K562 (cell line): ENCODE data around the gene PNPLA7. TPM values are rescaled to one million over a fixed set of nuclear protein-coding genes. Genes with fewer than 3 reads are reported as not detected.

Experiments
- CTCF ChIP-seq, 3 experiments: IDR thresholded peaks in 2 of 3; conservative IDR thresholded peaks in 1 of 3; 2 replicates each; pipeline ENCODE4 v1.5.1; 2011 to 2012; ENCODE audit warnings: low read length in 3 of 3, mild to moderate bottlenecking in 3 of 3, control low read depth in 2 of 3, improper control_type of control experiment in 1 of 3, inconsistent platforms in 1 of 3, low read depth in 1 of 3, mixed read lengths in 1 of 3, moderate library complexity in 1 of 3; ENCODE audit not compliant: insufficient read depth in 2 of 3
- EGR1 ChIP-seq: fragments of 450-650 bp; conservative IDR thresholded peaks from 2 replicates; pipeline ENCODE4 v1.6.1; 2017; ENCODE audit warnings: mild to moderate bottlenecking
- EP400 ChIP-seq: fragments of 450-650 bp; IDR thresholded peaks from 2 replicates; pipeline ENCODE4 v1.6.1; 2017; ENCODE audit warnings: antibody characterized with exemption, mild to moderate bottlenecking, moderate library complexity
- FOXA3 ChIP-seq, 2 experiments: fragments of 450-650 bp in 1 of 2; sonication (generic) in 1 of 2; formaldehyde crosslinking; IDR thresholded peaks in 1 of 2; conservative IDR thresholded peaks in 1 of 2; 2 replicates each; pipeline versions ENCODE4 v1.4.0 to v1.8.0; 2020 to 2022; ENCODE audit warnings: mild to moderate bottlenecking in 2 of 2, missing genetic modification reagents in 1 of 2
- HMGN3 ChIP-seq: IDR thresholded peaks from 2 replicates; pipeline ENCODE4 v1.6.1; 2011; ENCODE audit warnings: borderline replicate concordance, low read depth, mild to moderate bottlenecking, mixed read lengths, low read length; ENCODE audit not compliant: insufficient read length; ENCODE audit errors: extremely low read depth
- MLX ChIP-seq, 2 experiments: fragments of 450-650 bp in 1 of 2; sonication (generic) in 1 of 2; formaldehyde crosslinking; conservative IDR thresholded peaks; 2 replicates each; pipeline versions ENCODE4 v1.4.0 to v1.8.1; 2020 to 2022; ENCODE audit warnings: mild to moderate bottlenecking in 1 of 2, missing genetic modification reagents in 1 of 2
- SMC3 ChIP-seq: conservative IDR thresholded peaks from 2 replicates; pipeline ENCODE4 v1.6.1; 2011; ENCODE audit warnings: low read depth, low read length, improper control_type of control experiment; ENCODE audit not compliant: insufficient read depth
- TFAP4 ChIP-seq: sonication (generic); formaldehyde crosslinking; IDR thresholded peaks from 2 replicates; pipeline ENCODE4 v1.8.0; 2022; ENCODE audit warnings: missing genetic modification reagents, mild to moderate bottlenecking, moderate library complexity, borderline replicate concordance
- USF1 ChIP-seq: sonication (generic); formaldehyde crosslinking; IDR thresholded peaks from 2 replicates; pipeline ENCODE4 v1.9.0; 2022; ENCODE audit warnings: mild to moderate bottlenecking, missing genetic modification reagents
- ZBTB33 ChIP-seq: sonication (generic); formaldehyde crosslinking; IDR thresholded peaks from 2 replicates; pipeline ENCODE4 v1.8.1; 2023; ENCODE audit warnings: mild to moderate bottlenecking, missing genetic modification reagents
- ZFX ChIP-seq: sonication (generic); formaldehyde crosslinking; IDR thresholded peaks from 2 replicates; pipeline ENCODE4 v1.8.0; 2022; ENCODE audit warnings: mild to moderate bottlenecking, missing genetic modification reagents, moderate library complexity
- ZNF263 ChIP-seq: sonication (generic); formaldehyde crosslinking; IDR thresholded peaks from 2 replicates; pipeline ENCODE4 v1.8.0; 2022; ENCODE audit warnings: mild to moderate bottlenecking, missing genetic modification reagents, borderline replicate concordance
- polyA plus RNA-seq, 8 experiments: library from polyadenylated mRNA; depleted of rRNA in 4 of 8; stranded (reverse) in 5 of 8; unstranded in 3 of 8; fragments of >200 nt; fragmentation: Nextera tagmentation in 2 of 8; fragmentation: Illumina TruSeq in 1 of 8; extraction: Ambion mirVana in 2 of 8; extraction: Trizol in 1 of 8; gene quantifications; 2 replicates each; pipeline versions ENCODE4 v1.2.1 to v1.2.3, GENCODE V29; 2011 to 2014; ENCODE audit warnings: inconsistent platforms in 1 of 8, missing spikeins in 1 of 8
- total RNA-seq, 7 experiments: library from RNA; depleted of rRNA in 6 of 7; stranded (reverse); fragments of >200 nt in 6 of 7; fragmentation: Illumina TruSeq in 2 of 7; extraction: Trizol in 2 of 7; gene quantifications; 2 replicates each; pipeline versions ENCODE4 v1.2.1 to v1.2.3, GENCODE V29; 2011 to 2021; ENCODE audit warnings: low replicate concordance in 1 of 7
- TF ChIP-seq, protein P1 (sequence below): fragments of 450-650 bp; IDR thresholded peaks from 2 replicates; pipeline ENCODE4 v1.6.1; 2017; ENCODE audit warnings: antibody characterized with exemption, mild to moderate bottlenecking

Gene PNPLA7
- total and polyA plus RNA-seq, 9 of the 15 experiments (the other 6 are each of a cell fraction or from before 2014, with no cell fraction given) = 0.01 to 0.85 (median 0.19) TPM; not detected in 1

GRCh38 chr9:137534256-137535119 lies 15.7 kb downstream of the PNPLA7 start (continued):
- TF ChIP-seq, protein P1, sequence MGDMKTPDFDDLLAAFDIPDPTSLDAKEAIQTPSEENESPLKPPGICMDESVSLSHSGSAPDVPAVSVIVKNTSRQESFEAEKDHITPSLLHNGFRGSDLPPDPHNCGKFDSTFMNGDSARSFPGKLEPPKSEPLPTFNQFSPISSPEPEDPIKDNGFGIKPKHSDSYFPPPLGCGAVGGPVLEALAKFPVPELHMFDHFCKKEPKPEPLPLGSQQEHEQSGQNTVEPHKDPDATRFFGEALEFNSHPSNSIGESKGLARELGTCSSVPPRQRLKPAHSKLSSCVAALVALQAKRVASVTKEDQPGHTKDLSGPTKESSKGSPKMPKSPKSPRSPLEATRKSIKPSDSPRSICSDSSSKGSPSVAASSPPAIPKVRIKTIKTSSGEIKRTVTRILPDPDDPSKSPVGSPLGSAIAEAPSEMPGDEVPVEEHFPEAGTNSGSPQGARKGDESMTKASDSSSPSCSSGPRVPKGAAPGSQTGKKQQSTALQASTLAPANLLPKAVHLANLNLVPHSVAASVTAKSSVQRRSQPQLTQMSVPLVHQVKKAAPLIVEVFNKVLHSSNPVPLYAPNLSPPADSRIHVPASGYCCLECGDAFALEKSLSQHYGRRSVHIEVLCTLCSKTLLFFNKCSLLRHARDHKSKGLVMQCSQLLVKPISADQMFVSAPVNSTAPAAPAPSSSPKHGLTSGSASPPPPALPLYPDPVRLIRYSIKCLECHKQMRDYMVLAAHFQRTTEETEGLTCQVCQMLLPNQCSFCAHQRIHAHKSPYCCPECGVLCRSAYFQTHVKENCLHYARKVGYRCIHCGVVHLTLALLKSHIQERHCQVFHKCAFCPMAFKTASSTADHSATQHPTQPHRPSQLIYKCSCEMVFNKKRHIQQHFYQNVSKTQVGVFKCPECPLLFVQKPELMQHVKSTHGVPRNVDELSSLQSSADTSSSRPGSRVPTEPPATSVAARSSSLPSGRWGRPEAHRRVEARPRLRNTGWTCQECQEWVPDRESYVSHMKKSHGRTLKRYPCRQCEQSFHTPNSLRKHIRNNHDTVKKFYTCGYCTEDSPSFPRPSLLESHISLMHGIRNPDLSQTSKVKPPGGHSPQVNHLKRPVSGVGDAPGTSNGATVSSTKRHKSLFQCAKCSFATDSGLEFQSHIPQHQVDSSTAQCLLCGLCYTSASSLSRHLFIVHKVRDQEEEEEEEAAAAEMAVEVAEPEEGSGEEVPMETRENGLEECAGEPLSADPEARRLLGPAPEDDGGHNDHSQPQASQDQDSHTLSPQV = peak; percentile 82
- TF ChIP-seq ZFX (CRISPR knock-in tag) (peak; percentile 43; the same call in 1 of the 2 replicates), EGR1 (no peak), FOXA3 (CRISPR knock-in tag; conservative IDR thresholded peaks at IDR 0.05 in 1 of 2, IDR thresholded peaks at IDR 0.05 in 1 of 2) (0 out of 4 replicates have a peak, but pooled peaks of 1 of the 2 experiments have one; percentile 15), MLX (CRISPR knock-in tag; conservative IDR thresholded peaks at IDR 0.05) (no peak), ZBTB33 (CRISPR knock-in tag) (0 out of 2 replicates have a peak, but pooled peaks have one; percentile 32), USF1 (CRISPR knock-in tag) (peak; percentile 95), EP400 (peak; percentile 73), HMGN3 (no peak), CTCF (IDR thresholded peaks at IDR 0.05 in 2 of 3, conservative IDR thresholded peaks at IDR 0.05 in 1 of 3; ENCODE audit: insufficient read depth in 2 of 3, low read depth in 1 of 3, low read length in 3 of 3) (peak; percentile 78 to 85 (median 79)), TFAP4 (CRISPR knock-in tag) (peak; percentile 56), SMC3 (peak; percentile 43; the same call in 1 of the 2 replicates), ZNF263 (CRISPR knock-in tag) (peak; percentile 96)
